Neural progenitor cell (in vitro differentiated cells): ENCODE results near the gene KLK3.

ENCODE experiments used
- CTCF ChIP-seq: fragments of 200-600 bp; sonication (generic); IDR thresholded peaks from 2 replicates; pipeline ENCODE4 v1.5.1; 2017; ENCODE audit warnings: antibody characterized with exemption, mild to moderate bottlenecking
- EZH2phosphoT487 ChIP-seq: fragments of 200-600 bp; sonication (generic); IDR thresholded peaks from 2 replicates; pipeline ENCODE4 v1.6.1; 2017; ENCODE audit warnings: antibody characterized with exemption

GRCh38 chr19:50835103-50835784 is 19.5 kb upstream of the KLK3 start:
- TF ChIP-seq CTCF, result no peak
- TF ChIP-seq EZH2phosphoT487, result no peak
